Measurements from ENCODE around the gene SLIT3. TPM values are rescaled to one million over a fixed set of nuclear protein-coding genes. Genes with fewer than 3 reads are reported as not detected.

SLIT3 gene
- total and polyA plus RNA-seq, 10 of the 15 experiments (the other 5 are each of a cell fraction or from before 2014, with no cell fraction given): 0.05 TPM; not detected in 9

DNA sequence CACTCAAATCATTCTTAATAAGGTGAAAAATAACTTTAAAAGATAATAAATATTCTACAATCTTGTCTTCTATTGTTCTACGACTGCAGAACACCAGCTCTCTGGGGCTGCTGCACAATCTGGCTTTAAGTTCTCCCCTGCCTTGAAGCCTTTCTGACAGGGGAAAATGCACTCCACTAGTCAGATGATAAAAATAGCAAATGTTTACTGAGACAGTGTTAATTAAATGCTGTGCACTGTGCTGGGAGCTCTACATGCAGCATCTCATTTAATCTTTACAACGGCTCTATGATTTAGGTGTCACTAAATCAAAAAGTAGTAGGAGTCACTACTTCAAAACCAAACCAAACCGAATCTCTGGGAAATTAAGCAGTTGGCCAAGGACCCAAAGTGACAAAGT lies 132.7 kb downstream of the SLIT3 start:
- no peaks in the 10 kb centered on the region for H3K9me3 ChIP-seq (replicated peaks; ENCODE audit: control insufficient read depth, insufficient read depth, low read length)
- H3K27ac ChIP-seq (ENCODE audit: control insufficient read depth, insufficient read depth): no peak overlapping the region
- TF ChIP-seq SREBF1 (IDR thresholded peaks at IDR 0.05; ENCODE audit: low read length) (no peak), FOXK2 (IDR thresholded peaks at IDR 0.05) (no peak), TBL1XR1 (IDR thresholded peaks at IDR 0.05; ENCODE audit: low read depth, low read length) (no peak), PAX8 (IDR thresholded peaks at IDR 0.05) (no peak), SRF (IDR thresholded peaks at IDR 0.05; ENCODE audit: low read depth in 2 of 2, low read length in 2 of 2) (no peak), BCL11A (IDR thresholded peaks at IDR 0.05; ENCODE audit: low read depth, low read length) (no peak), RB1 (IDR thresholded peaks at IDR 0.05; ENCODE audit: borderline replicate concordance) (no peak), CBFB (IDR thresholded peaks at IDR 0.05; ENCODE audit: low read depth) (no peak), RAD21 (IDR thresholded peaks at IDR 0.05; ENCODE audit: insufficient read depth, low read depth, low read length) (no peak)
- ATAC-seq (no peak), FAIRE-seq (no peak), DNase-seq (ENCODE audit: low read depth, low spot score) (no peak)
- in situ Hi-C loops (cut with MboI): no loop called here
- no peak overlapping the region for H3K4me2 ChIP-seq (ENCODE audit: control insufficient read depth, insufficient read depth)
- H3K4me1 ChIP-seq (ENCODE audit: control insufficient read depth, insufficient read depth, low read length): no peaks in the 10 kb centered on the region
- SMC1A ChIA-PET (ENCODE audit: uncharacterized antibody, unreplicated experiment): no interaction called here
- H4K20me1 ChIP-seq (ENCODE audit: control insufficient read depth, insufficient read depth): no peaks in the 10 kb centered on the region
- H2AFZ ChIP-seq (ENCODE audit: control insufficient read depth, low read depth, low read length): no peak overlapping the region
- intact Hi-C loops (cut with micrococcal nuclease; ENCODE audit: unreplicated experiment): no loop called here
- H3K4me3 ChIP-seq: no peak overlapping the region
- POLR2A ChIA-PET: no interaction called here
- H3K27me3 ChIP-seq (replicated peaks in 1 of 2; ENCODE audit: control insufficient read depth in 2 of 2, insufficient read depth in 2 of 2, low read length in 1 of 2): no peaks in the 10 kb centered on the region; a peak in 1 of 4 replicates
- RAD21 ChIA-PET (ENCODE audit: unreplicated experiment): no interaction called here
- H3K36me3 ChIP-seq (ENCODE audit: control insufficient read depth in 2 of 2, insufficient read depth in 2 of 2, low read length in 1 of 2): no peaks in the 10 kb centered on the region
- no peak overlapping the region for H3K9ac ChIP-seq (ENCODE audit: control insufficient read depth, insufficient read depth, low read length)
- no peaks in the 10 kb centered on the region for H3K79me2 ChIP-seq (ENCODE audit: control insufficient read depth, insufficient read depth, low read length)
- WGBS (ENCODE audit: insufficient coverage, insufficient replicate concordance, low lambda C conversion rate, missing lambda C conversion rate): 2% methylated on average over 3 of the region's 3 CpGs
- CTCF ChIA-PET: no interaction called here
- no TSS peak for BruUV-seq (replicated peaks)

DNA sequence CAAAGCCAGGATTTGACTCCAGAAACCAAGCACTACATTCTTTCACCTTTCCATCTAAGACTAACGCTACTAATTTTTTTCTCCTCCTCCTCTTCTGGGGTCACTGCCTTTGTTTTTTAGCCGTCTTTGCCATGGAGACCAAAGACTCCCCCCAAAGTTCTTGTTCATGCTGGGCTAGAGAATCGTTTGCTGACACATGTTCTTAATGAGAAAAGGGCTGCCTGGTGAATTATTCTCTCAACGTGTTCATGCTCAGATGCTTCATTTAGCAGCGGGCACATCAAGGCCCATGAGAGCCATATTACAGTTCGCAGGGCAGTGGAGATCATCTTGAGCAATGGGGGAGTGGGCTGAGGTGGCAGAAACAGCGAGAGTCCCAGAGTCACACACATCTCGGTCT lies 134.9 kb downstream of the SLIT3 start:
- no peaks in the 10 kb centered on the region; a peak in 1 of 4 replicates for H3K27me3 ChIP-seq (replicated peaks in 1 of 2; ENCODE audit: control insufficient read depth in 2 of 2, insufficient read depth in 2 of 2, low read length in 1 of 2)
- RAD21 ChIA-PET (ENCODE audit: unreplicated experiment): no interaction called here
- no peak overlapping the region for H3K4me3 ChIP-seq
- DNase-seq (ENCODE audit: low read depth, low spot score) (no peak), FAIRE-seq (no peak), ATAC-seq (no peak)
- no peaks in the 10 kb centered on the region for H3K36me3 ChIP-seq (ENCODE audit: control insufficient read depth in 2 of 2, insufficient read depth in 2 of 2, low read length in 1 of 2)
- H3K9ac ChIP-seq (ENCODE audit: control insufficient read depth, insufficient read depth, low read length): no peak overlapping the region
- H3K4me2 ChIP-seq (ENCODE audit: control insufficient read depth, insufficient read depth): no peak overlapping the region
- no peaks in the 10 kb centered on the region for H4K20me1 ChIP-seq (ENCODE audit: control insufficient read depth, insufficient read depth)
- H2AFZ ChIP-seq (ENCODE audit: control insufficient read depth, low read depth, low read length): no peak overlapping the region
- no peaks in the 10 kb centered on the region for H3K9me3 ChIP-seq (replicated peaks; ENCODE audit: control insufficient read depth, insufficient read depth, low read length)
- CTCF ChIA-PET: no interaction called here
- BruUV-seq (replicated peaks): no TSS peak
- SMC1A ChIA-PET (ENCODE audit: uncharacterized antibody, unreplicated experiment): no interaction called here
- H3K27ac ChIP-seq (ENCODE audit: control insufficient read depth, insufficient read depth): no peak overlapping the region
- in situ Hi-C loops (cut with MboI): no loop called here
- intact Hi-C loops (cut with micrococcal nuclease; ENCODE audit: unreplicated experiment): no loop called here
- 2% methylated on average over 8 of the region's 8 CpGs for WGBS (ENCODE audit: insufficient coverage, insufficient replicate concordance, low lambda C conversion rate, missing lambda C conversion rate)
- no peaks in the 10 kb centered on the region for H3K4me1 ChIP-seq (ENCODE audit: control insufficient read depth, insufficient read depth, low read length)
- POLR2A ChIA-PET: no interaction called here
- no peaks in the 10 kb centered on the region for H3K79me2 ChIP-seq (ENCODE audit: control insufficient read depth, insufficient read depth, low read length)
- TF ChIP-seq WRNIP1 (IDR thresholded peaks at IDR 0.05; ENCODE audit: borderline replicate concordance, low read depth, low read length) (no peak), ZNF24 (IDR thresholded peaks at IDR 0.05) (no peak), YY1 (IDR thresholded peaks at IDR 0.05; ENCODE audit: low read depth, low read length) (no peak)
- TF ChIP-seq, protein P1, sequence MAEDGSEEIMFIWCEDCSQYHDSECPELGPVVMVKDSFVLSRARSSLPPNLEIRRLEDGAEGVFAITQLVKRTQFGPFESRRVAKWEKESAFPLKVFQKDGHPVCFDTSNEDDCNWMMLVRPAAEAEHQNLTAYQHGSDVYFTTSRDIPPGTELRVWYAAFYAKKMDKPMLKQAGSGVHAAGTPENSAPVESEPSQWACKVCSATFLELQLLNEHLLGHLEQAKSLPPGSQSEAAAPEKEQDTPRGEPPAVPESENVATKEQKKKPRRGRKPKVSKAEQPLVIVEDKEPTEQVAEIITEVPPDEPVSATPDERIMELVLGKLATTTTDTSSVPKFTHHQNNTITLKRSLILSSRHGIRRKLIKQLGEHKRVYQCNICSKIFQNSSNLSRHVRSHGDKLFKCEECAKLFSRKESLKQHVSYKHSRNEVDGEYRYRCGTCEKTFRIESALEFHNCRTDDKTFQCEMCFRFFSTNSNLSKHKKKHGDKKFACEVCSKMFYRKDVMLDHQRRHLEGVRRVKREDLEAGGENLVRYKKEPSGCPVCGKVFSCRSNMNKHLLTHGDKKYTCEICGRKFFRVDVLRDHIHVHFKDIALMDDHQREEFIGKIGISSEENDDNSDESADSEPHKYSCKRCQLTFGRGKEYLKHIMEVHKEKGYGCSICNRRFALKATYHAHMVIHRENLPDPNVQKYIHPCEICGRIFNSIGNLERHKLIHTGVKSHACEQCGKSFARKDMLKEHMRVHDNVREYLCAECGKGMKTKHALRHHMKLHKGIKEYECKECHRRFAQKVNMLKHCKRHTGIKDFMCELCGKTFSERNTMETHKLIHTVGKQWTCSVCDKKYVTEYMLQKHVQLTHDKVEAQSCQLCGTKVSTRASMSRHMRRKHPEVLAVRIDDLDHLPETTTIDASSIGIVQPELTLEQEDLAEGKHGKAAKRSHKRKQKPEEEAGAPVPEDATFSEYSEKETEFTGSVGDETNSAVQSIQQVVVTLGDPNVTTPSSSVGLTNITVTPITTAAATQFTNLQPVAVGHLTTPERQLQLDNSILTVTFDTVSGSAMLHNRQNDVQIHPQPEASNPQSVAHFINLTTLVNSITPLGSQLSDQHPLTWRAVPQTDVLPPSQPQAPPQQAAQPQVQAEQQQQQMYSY (CRISPR knock-in tag; IDR thresholded peaks at IDR 0.05): no peak
- TF ChIP-seq, protein P2, sequence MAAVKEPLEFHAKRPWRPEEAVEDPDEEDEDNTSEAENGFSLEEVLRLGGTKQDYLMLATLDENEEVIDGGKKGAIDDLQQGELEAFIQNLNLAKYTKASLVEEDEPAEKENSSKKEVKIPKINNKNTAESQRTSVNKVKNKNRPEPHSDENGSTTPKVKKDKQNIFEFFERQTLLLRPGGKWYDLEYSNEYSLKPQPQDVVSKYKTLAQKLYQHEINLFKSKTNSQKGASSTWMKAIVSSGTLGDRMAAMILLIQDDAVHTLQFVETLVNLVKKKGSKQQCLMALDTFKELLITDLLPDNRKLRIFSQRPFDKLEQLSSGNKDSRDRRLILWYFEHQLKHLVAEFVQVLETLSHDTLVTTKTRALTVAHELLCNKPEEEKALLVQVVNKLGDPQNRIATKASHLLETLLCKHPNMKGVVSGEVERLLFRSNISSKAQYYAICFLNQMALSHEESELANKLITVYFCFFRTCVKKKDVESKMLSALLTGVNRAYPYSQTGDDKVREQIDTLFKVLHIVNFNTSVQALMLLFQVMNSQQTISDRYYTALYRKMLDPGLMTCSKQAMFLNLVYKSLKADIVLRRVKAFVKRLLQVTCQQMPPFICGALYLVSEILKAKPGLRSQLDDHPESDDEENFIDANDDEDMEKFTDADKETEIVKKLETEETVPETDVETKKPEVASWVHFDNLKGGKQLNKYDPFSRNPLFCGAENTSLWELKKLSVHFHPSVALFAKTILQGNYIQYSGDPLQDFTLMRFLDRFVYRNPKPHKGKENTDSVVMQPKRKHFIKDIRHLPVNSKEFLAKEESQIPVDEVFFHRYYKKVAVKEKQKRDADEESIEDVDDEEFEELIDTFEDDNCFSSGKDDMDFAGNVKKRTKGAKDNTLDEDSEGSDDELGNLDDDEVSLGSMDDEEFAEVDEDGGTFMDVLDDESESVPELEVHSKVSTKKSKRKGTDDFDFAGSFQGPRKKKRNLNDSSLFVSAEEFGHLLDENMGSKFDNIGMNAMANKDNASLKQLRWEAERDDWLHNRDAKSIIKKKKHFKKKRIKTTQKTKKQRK (IDR thresholded peaks at IDR 0.05; ENCODE audit: low read depth, low read length): no peak
